VCaP (cell line): ENCODE data around the gene ATP2A3.

Experiments used
- H3K27ac ChIP-seq: fragments of 450-650 bp; 2 replicates; pipeline ENCODE4 v1.5.1; 2017
- TF ChIP-seq, protein P1 (sequence below): fragments of 450-650 bp; conservative IDR thresholded peaks from 2 replicates; pipeline ENCODE4 v1.5.1; 2017; ENCODE audit warnings: mild to moderate bottlenecking, moderate library complexity

Gene ATP2A3

DNA sequence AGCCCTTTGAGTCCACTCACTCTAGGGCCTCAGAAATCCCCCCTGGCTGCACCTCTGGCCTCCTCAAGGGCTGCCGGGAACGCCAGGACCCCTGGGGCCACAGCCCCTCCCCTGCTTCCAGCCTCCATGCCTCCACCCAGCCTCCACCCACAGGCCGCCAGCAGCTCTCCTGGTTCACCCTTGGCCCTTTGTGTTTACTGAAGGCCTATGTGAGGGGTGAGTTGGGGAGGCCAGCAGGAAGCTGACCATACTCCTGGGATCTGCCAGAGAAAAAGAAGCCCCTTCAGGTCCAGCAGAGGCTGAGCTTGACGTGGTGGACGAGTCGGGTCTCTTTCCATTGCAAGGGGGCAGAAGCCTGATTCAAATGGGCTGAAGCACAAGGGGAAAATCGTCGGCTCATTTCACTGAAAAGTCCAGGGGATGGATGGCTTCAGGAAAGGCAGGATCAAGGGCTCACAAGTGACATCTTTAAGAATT is 18.3 kb upstream of the ATP2A3 start:
- no peak overlapping the region for H3K27ac ChIP-seq
- TF ChIP-seq, protein P1, sequence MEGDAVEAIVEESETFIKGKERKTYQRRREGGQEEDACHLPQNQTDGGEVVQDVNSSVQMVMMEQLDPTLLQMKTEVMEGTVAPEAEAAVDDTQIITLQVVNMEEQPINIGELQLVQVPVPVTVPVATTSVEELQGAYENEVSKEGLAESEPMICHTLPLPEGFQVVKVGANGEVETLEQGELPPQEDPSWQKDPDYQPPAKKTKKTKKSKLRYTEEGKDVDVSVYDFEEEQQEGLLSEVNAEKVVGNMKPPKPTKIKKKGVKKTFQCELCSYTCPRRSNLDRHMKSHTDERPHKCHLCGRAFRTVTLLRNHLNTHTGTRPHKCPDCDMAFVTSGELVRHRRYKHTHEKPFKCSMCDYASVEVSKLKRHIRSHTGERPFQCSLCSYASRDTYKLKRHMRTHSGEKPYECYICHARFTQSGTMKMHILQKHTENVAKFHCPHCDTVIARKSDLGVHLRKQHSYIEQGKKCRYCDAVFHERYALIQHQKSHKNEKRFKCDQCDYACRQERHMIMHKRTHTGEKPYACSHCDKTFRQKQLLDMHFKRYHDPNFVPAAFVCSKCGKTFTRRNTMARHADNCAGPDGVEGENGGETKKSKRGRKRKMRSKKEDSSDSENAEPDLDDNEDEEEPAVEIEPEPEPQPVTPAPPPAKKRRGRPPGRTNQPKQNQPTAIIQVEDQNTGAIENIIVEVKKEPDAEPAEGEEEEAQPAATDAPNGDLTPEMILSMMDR = no peak

DNA sequence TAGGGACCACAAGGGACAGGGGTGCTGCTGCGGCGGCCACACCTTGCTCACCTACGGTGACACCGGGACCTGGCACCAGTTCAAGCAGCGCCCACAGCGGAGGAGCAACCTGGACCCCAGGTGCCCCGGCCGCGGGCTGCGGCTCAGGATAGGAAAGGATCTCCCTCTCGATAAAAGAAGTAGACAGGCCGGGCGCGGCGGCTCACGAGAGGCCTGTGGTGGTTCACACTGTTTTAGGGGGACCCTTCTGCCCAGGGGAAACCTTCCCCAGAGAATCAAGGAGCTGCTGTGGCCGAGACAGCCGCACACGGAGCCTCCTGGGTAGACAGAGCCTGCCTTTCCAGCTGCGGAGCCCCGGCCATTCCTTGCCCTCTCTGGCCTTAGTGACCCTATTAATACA is 17.9 kb upstream of the ATP2A3 start:
- TF ChIP-seq, protein P1 = no peak
- H3K27ac ChIP-seq = no peak overlapping the region

DNA sequence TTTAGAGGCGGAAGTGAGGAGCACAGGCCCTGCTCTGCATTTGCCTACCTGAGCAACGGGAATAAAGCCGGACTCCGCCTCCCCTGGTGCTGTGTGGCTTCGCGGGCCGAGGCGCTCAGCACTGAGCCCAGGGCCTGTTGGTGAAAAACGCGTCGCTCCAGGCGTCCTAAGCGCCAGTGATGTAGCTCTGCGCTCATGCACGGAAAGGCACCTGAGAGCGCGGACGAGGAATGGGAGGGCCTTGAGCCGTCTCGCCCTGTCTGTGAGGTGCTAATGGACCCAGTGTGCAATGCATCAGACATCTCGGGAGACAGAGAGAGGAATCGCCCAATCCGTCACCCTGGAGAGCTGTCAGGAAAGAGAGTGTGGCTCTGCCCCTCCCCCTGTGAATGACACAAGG is 17.2 kb upstream of the ATP2A3 start:
- no peak overlapping the region for H3K27ac ChIP-seq
- TF ChIP-seq, protein P1 = no peak

DNA sequence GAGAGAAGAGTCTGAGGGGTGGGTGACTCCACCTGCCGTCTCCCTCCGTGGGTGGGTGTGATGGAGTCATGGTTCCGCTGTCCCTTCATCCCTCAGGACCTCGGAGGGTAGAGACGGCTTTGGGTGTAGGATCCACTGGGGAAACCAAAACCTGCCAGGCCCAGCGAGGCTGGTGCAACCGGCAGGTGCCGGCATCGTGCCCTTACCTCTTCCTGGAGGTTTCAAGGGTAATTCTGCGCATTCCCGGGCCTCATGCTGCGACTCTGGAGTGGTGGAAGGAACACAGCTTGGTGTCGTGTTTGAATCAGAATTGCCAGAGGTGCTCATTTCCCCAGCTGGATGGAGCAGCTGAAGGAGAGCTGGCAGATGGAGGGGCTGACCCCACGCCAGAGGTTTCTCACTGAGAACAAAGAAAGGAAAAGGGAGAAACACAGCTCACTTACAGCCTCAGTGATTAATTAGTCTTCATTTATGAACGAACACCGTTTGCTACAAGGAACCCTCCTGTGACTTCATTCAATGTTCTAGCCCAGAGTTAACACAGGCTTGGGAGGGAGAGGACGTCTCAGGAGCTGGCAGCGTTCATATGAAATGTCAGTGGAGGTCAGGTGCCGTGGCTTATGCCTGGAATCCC is 16.3 kb upstream of the ATP2A3 start:
- no peak overlapping the region for H3K27ac ChIP-seq
- TF ChIP-seq, protein P1 = no peak

DNA sequence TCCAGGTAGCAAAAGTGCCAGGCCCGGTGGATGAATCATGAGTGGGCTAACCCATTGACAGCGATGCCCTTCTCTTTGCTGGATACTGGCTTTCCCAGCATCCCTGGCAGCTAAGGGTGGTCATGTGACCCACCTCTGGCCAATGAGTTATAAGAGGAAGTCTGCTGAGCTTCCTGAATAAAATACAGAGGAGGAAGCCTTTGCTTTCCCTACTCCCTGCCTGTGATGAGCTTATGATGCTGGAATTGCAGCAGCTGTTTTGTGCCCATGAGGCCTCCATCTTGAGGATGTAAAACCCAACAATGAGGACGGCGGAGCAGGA is 15.0 kb upstream of the ATP2A3 start:
- TF ChIP-seq, protein P1 = no peak
- H3K27ac ChIP-seq = peak overlapping the region; percentile 85

DNA sequence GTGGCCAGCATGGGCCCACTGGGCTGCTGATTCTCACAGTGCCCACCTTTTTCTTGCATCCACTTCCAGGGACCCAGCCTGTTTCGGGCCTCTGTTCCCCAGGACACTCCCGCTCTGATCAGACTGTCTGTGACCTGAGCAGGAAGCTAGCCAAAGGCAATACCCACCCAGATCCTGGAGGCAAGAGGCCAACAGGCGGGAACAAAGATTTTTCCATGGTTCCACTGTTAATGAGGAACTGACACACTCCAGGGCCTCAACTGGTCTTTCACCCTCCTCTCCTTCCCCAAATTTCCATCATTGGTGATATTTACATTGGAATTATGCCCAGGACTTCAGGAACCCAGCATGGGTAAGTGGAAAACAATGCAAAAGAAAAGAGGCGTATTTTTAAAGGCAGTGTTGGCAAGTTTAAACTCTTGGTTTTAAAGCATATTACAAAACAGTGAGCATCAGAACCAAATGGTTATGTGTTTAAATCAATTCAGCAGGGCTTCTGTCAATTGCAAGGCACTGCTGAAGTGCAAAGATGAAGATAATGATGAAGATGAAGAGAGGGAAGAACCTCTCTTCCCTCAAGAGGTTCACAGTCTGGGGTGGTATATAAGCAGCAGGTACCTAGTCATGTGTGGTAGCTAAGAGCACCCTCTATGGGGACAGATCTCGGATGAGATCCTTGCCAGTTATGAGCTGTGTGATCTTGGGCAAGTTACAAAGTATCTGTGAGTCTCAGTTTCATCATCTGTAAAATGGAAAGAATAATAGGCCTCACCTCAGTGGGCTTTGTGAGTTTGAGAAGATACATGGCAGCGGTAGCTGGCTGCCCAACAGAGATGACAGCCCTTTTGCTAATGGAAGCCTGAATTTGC is 14.4 kb upstream of the ATP2A3 start:
- H3K27ac ChIP-seq = peak overlapping the region; percentile 85
- TF ChIP-seq, protein P1 = no peak

DNA sequence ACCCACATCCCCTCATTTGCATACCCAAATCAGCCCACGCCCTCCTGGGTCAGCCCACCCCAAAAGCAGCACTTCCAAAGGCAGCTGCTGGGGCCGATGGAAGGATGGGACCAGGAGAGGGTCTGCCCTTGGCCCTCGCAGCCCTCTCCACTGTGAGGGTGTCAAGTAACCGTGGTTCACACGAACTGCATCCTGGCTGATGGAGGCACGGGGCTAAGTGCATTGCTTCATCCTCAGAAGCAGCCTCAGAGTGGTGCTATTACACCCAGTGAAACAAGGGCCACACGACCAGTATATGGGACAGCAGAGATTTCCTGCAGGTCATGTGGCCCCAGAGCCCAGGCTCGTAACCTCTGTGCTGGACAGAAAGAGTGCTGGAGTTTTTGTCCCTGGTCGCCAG is 13.2 kb upstream of the ATP2A3 start:
- peak overlapping the region; percentile 85 for H3K27ac ChIP-seq
- TF ChIP-seq, protein P1 = no peak
